GM12891 (cell line): ENCODE results near the gene WDR90.

ENCODE experiments used
- DNase-seq: peaks from one replicate; pipeline ENCODE4 v3.0.0; 2011; ENCODE audit warnings: low spot score; ENCODE audit not compliant: insufficient read length
- FAIRE-seq: peaks from 2 replicates; lab custom pipeline; 2011; peaks lifted over from hg19 to GRCh38; lab: Jason Lieb, UNC
- PAX5 ChIP-seq: IDR thresholded peaks from 2 replicates; pipeline ENCODE4 v1.6.1; 2011; ENCODE audit warnings: low read length, moderate library complexity, mild to moderate bottlenecking; ENCODE audit not compliant: insufficient read depth, severe bottlenecking
- POLR2A ChIP-seq: IDR thresholded peaks from 2 replicates; pipeline ENCODE4 v1.6.1; 2011; ENCODE audit warnings: low read depth, low read length, control low read depth
- POLR2AphosphoS5 ChIP-seq: IDR thresholded peaks from 2 replicates; pipeline ENCODE4 v1.6.1; 2011; ENCODE audit warnings: low read depth, low read length, control low read depth
- POU2F2 ChIP-seq: IDR thresholded peaks from 2 replicates; pipeline ENCODE4 v1.6.1; 2011; ENCODE audit warnings: low read depth, mild to moderate bottlenecking, control low read depth, low read length, moderate library complexity
- SPI1 ChIP-seq: IDR thresholded peaks from 2 replicates; pipeline ENCODE4 v1.6.1; 2011; ENCODE audit warnings: low read depth, low read length, control low read depth
- TAF1 ChIP-seq: IDR thresholded peaks from 2 replicates; pipeline ENCODE4 v1.6.1; 2011; ENCODE audit warnings: low read depth, low read length, control low read depth

WDR90 gene

DNA sequence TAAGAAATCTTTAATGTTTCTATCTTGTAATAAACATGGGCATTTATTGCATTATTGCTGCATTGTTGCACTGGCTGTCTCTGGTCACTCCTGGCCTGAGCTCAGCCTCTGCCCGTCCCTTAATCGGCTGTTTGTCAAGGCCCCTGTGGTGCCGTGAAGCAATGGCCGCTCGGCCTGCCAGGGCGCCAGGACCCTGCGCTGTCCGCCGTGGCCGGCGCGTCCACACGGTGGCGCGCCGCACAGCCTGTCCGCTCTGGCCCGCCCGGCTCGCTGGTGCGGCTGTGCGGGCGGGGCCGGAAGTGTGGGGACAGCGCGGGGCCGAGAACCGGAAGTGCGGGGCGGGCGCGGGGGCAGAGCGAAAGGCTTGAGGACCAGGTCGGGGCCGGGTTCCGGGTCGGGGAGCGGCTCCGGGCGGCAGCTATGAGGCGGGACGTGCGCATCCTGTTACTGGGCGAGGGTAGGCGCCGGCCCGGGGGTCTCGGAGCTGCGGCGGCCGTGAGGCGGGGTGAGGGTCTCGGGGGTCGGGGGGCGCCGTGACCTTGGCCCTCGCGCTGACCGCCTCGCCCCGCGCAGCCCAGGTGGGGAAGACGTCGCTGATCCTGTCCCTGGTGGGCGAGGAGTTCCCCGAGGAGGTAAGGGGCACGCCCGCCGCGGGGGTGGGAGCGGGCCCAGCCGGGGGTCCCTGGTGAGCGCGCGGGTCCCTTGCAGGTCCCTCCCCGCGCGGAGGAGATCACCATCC is 18.8 kb downstream of the WDR90 start, which contains the start of gene RHOT2:
RHOT2 (plus strand) TSS at position 353 of the 739 bp plus-strand sequence; CDS start at position 421, 68 bp downstream.
- TF ChIP-seq POLR2A (peak; percentile 75), POLR2AphosphoS5 (peak; percentile 67; the same call in 1 of the 2 replicates), POU2F2 (peak; percentile 8; the same call in 1 of the 2 replicates), SPI1 (no peak), TAF1 (peak; percentile 60), PAX5 (peak; percentile 45)
- FAIRE-seq (peak; percentile 99), DNase-seq (peak; percentile 99)

GRCh38 chr16:668519-669171 is 19.5 kb downstream of the WDR90 start:
- no peak for TF ChIP-seq POU2F2
- TF ChIP-seq POLR2A: no peak
- no peak for TF ChIP-seq SPI1
- TF ChIP-seq TAF1: no peak
- DNase-seq (no peak), FAIRE-seq (peak; percentile 68)

DNA sequence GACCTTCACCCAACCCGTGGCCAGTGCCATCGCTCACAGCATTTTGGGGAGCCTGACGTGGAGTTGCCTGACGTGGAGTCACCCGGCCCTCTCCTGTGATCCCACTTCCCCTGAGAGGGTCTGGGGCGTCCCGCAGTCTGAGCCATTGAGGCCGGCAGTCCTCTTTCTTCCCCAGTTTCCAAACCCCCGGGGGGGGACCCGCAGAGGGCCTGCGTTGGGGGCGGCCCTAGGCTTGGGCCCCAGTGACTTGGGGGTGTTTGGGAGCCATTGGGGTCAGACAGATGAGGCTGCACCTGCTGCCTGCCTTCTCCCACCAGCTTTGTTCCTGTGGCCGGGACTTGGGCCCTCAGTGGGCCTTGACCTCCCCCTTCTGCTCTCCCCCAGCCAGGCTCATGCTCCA is 20.5 kb downstream of the WDR90 start:
- DNase-seq (no peak), FAIRE-seq (no peak)
- TF ChIP-seq POLR2AphosphoS5 (no peak), POU2F2 (no peak), TAF1 (no peak), POLR2A (no peak), PAX5 (no peak), SPI1 (no peak)

GRCh38 chr16:670485-671352 is 21.6 kb downstream of the WDR90 start:
- no peak for FAIRE-seq
- TF ChIP-seq TAF1: no peak
- TF ChIP-seq POLR2AphosphoS5: no peak
- TF ChIP-seq POLR2A: no peak
- no peak for TF ChIP-seq SPI1
- TF ChIP-seq POU2F2: no peak
- TF ChIP-seq PAX5: no peak
- DNase-seq: no peak

- FAIRE-seq: no peak
- TF ChIP-seq PAX5 (no peak), SPI1 (no peak), POLR2A (no peak), POU2F2 (no peak), TAF1 (no peak), POLR2AphosphoS5 (no peak)
Measured at GRCh38 chr16:671353-672131, 22.4 kb downstream of the WDR90 start.

DNA sequence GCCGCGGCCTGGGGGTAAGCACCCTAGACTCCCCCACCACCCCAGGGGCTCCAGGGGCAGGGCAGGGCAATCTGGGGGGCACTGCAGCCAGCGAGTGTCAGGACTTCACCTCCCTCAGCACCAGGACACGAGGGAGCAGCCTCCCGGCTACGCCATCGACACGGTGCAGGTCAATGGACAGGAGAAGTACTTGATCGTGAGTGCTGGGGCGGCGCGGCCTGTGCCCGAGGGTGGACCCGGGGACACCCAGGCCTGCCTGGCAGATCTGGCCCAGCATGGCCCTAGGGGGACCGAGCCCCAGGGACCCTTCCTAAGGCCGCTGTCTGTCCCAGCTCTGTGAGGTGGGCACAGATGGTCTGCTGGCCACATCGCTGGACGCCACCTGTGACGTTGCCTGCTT is 23.2 kb downstream of the WDR90 start:
- DNase-seq: no peak
- TF ChIP-seq POLR2A: no peak
- no peak for TF ChIP-seq PAX5
- TF ChIP-seq POLR2AphosphoS5: no peak
- TF ChIP-seq POU2F2: no peak
- TF ChIP-seq TAF1: no peak
- TF ChIP-seq SPI1: no peak
- FAIRE-seq: no peak

More at GRCh38 chr16:671353-672131, 22.4 kb downstream of the WDR90 start:
- DNase-seq: no peak

GRCh38 chr16:672851-673250 is 23.7 kb downstream of the WDR90 start:
- FAIRE-seq (no peak), DNase-seq (no peak)
- no peak for TF ChIP-seq PAX5
- TF ChIP-seq SPI1: no peak
- no peak for TF ChIP-seq POLR2A
- TF ChIP-seq TAF1: no peak
- no peak for TF ChIP-seq POLR2AphosphoS5
- no peak for TF ChIP-seq POU2F2

- FAIRE-seq: no peak
- no peak for DNase-seq
Measured at GRCh38 chr16:673399-673991, 24.3 kb downstream of the WDR90 start.

More at GRCh38 chr16:673399-673991, 24.3 kb downstream of the WDR90 start:
- TF ChIP-seq POLR2AphosphoS5: no peak
- no peak for TF ChIP-seq PAX5
- TF ChIP-seq POLR2A: no peak
- no peak for TF ChIP-seq SPI1
